OCI-LY3 (cell line): ENCODE results near the gene ZC3H14.

Experiments used
- EZH2phosphoT487 ChIP-seq: fragments of 200-600 bp; shearing (Covaris generic); IDR thresholded peaks from 2 replicates; pipeline ENCODE4 v1.6.1; 2018; ENCODE audit warnings: antibody characterized with exemption, mixed run types, low read depth
- TF ChIP-seq, protein P1 (sequence below): fragments of 200-600, 300-600 bp; sonication (generic); IDR thresholded peaks from 2 replicates; pipeline ENCODE4 v1.5.1; 2014; ENCODE audit warnings: antibody characterized with exemption, low read length, low read depth

GRCh38 chr14:88546621-88547385, 16.0 kb upstream of the ZC3H14 start:
- TF ChIP-seq EZH2phosphoT487: no peak
- TF ChIP-seq, protein P1, sequence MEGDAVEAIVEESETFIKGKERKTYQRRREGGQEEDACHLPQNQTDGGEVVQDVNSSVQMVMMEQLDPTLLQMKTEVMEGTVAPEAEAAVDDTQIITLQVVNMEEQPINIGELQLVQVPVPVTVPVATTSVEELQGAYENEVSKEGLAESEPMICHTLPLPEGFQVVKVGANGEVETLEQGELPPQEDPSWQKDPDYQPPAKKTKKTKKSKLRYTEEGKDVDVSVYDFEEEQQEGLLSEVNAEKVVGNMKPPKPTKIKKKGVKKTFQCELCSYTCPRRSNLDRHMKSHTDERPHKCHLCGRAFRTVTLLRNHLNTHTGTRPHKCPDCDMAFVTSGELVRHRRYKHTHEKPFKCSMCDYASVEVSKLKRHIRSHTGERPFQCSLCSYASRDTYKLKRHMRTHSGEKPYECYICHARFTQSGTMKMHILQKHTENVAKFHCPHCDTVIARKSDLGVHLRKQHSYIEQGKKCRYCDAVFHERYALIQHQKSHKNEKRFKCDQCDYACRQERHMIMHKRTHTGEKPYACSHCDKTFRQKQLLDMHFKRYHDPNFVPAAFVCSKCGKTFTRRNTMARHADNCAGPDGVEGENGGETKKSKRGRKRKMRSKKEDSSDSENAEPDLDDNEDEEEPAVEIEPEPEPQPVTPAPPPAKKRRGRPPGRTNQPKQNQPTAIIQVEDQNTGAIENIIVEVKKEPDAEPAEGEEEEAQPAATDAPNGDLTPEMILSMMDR: no peak
